Bronchial epithelial cell (primary cell): ENCODE measurements around the gene ADGRD1. TPM values are rescaled to one million over a fixed set of nuclear protein-coding genes. Genes with fewer than 3 reads are reported as not detected.

ENCODE experiments used
- DNase-seq: peaks from one replicate; pipeline ENCODE4 v3.0.0-alpha.2; 2010; ENCODE audit warnings: low read depth
- FAIRE-seq: peaks from 2 replicates; lab custom pipeline; 2011; peaks lifted over from hg19 to GRCh38; lab: Jason Lieb, UNC
- H3K27me3 ChIP-seq: 2 replicates; pipeline ENCODE4 v1.5.1; 2011; ENCODE audit warnings: low read length; ENCODE audit not compliant: control insufficient read depth, insufficient read depth
- H3K36me3 ChIP-seq: 2 replicates; pipeline ENCODE4 v1.5.1; 2011; ENCODE audit warnings: low read length; ENCODE audit not compliant: control insufficient read depth, insufficient read depth
- H3K4me3 ChIP-seq: 2 replicates; pipeline ENCODE4 v1.5.1; 2011; ENCODE audit warnings: mild to moderate bottlenecking, low read depth, low read length, control low read depth
- CTCF ChIP-seq: IDR thresholded peaks from 2 replicates; pipeline ENCODE4 v1.5.1; 2011; ENCODE audit warnings: mild to moderate bottlenecking, moderate library complexity, low read length, control low read depth, inconsistent platforms; ENCODE audit not compliant: insufficient read depth, severe bottlenecking
- total RNA-seq: library from RNA; depleted of rRNA; stranded (reverse); fragments of >200 nt; gene quantifications from 2 replicates; pipeline ENCODE4 v1.2.1, GENCODE V29; 2014

Gene ADGRD1
- total RNA-seq, 1 donor from 2014 or later: not detected

- FAIRE-seq: no peak
- no peak for TF ChIP-seq CTCF
- no peak overlapping the region for H3K4me3 ChIP-seq
- no peak for DNase-seq
- H3K36me3 ChIP-seq: no peaks in the 10 kb centered on the region
- no peaks in the 10 kb centered on the region for H3K27me3 ChIP-seq
These were observed 236.1 kb downstream of the ADGRD1 start for GRCh38 chr12:131189781-131190180.

- FAIRE-seq (no peak), DNase-seq (no peak)
- no peaks in the 10 kb centered on the region for H3K27me3 ChIP-seq
These were observed 237.3 kb downstream of the ADGRD1 start for GRCh38 chr12:131190965-131191364.

More at GRCh38 chr12:131190965-131191364, 237.3 kb downstream of the ADGRD1 start:
- no peak overlapping the region for H3K4me3 ChIP-seq
- no peak for TF ChIP-seq CTCF
- H3K36me3 ChIP-seq: no peaks in the 10 kb centered on the region

Other genes starting within 250 kb of the ADGRD1 start
- gene RIMBP2, start 237.6 kb upstream of the ADGRD1 start, total RNA-seq: not detected in 2 replicates
- 7.6 and 8.4 TPM in 2 replicates for gene STX2, start 114.7 kb upstream of the ADGRD1 start, total RNA-seq
- 580 and 667 TPM in 2 replicates for gene RAN, start 81.8 kb upstream of the ADGRD1 start, total RNA-seq